ENCODE data around the gene DGCR8.

Gene DGCR8

DNA sequence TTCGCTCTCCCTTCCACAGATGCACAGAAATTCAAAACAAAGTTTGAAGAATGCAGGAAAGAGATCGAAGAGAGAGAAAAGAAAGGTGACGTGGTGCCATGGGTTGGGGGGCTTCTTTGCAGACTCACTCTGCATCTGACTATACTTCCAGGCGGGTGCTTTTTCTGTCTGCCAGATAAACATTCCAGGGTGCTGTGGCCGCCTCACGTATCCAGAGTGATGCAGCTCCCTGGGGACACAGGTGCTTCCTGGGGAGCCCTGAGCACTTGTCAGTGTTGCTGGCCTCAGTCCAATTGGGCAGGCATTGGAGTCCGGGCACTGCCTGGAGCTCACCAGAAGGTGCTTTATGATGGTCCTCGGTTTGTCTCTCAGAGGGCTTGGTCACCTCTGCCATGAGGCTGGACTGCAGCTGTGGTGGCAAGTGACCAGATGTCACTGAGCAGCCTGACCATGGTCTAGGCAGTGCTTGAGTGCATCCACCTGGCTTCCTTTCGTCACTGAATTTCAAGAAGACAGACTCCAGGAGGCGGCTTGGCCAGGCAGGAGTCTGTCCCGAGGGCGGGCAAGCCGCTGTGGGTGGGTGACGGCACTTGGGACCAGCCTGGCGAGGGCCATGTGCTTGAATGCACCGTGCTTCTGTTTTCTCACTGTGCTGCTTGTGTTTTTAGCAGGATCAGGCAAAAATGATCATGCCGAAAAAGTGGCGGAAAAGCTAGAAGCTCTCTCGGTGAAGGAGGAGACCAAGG is 46.4 kb downstream of the DGCR8 start:
- DNase-seq: no peak

DNA sequence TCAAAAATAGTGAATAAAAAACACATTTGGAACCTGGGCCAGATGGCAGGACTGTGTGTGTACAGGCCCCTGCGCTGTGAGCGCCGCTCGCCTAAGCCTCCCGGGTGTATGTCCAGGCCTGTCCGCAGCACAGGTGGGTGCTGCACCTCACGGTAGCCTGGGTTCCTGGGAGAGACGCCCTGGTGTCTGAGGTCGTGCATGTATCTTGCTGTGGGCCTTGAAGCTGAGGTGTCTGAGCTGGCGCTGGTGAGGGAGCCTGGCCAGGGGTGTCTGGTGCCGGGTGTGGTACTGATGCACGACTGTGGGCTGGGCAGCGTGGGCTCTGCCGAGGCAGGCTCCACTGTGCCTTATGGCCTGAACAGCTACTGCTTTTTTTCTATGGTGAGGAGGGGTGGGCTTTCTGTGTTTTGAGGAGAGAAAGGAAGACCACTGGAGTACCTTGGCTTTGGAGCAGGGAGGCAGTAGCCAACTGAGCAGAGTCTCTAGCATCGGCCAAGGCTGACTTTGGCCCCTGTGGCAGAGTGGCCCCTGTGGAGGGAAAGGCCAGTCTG is 47.4 kb downstream of the DGCR8 start:
- DNase-seq: no peak

DNA sequence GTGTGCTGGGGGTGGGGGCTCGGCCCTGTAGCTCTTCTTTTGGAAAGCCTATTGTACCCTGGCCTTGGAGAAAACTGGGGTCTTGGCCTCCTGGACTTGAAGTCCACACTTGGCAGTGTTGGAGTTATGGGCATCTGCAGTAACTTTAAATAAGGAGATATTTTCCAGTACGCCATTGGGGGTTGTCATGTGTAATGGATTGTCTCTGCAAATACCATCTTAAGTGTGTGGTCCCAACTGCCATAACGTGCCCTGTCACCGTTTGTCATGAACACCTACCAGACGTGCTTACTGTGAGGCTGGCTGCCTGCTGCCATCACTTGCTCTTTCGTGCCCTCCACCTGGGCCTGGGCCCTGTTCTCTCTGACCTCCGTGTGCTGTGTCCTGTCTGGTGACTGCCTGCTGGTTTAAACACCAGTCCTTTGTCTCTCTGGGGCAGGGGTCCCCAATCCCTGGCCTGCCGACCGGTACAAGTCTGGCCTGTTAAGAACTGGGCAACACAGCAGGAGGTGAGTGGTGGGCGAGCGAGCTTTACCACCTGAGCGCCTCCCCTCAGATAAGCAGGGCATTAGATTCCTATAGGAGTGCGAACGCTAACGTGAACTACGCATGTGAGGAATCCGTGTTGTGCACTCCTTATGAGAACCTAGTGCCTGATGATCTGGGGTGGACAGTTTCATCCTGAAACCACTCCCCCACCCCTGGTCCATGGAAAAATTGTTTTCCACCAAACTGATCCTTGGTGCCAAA is 48.0 kb downstream of the DGCR8 start:
- no peak for DNase-seq

DNA sequence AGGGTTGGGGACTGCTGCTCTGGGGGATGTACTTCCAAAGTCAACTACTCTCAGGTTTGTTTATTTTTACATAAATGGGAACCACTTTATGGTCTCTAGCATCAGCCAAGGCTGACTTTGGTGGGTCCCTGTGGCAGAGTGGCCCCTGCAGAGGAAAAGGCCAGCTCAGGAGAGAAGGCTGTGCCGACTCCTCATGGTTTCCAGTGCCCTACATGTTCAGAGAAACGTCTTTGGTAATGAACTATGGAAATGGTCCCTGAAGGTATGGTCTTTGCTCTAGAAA is 48.5 kb downstream of the DGCR8 start:
- DNase-seq: no peak

DNA sequence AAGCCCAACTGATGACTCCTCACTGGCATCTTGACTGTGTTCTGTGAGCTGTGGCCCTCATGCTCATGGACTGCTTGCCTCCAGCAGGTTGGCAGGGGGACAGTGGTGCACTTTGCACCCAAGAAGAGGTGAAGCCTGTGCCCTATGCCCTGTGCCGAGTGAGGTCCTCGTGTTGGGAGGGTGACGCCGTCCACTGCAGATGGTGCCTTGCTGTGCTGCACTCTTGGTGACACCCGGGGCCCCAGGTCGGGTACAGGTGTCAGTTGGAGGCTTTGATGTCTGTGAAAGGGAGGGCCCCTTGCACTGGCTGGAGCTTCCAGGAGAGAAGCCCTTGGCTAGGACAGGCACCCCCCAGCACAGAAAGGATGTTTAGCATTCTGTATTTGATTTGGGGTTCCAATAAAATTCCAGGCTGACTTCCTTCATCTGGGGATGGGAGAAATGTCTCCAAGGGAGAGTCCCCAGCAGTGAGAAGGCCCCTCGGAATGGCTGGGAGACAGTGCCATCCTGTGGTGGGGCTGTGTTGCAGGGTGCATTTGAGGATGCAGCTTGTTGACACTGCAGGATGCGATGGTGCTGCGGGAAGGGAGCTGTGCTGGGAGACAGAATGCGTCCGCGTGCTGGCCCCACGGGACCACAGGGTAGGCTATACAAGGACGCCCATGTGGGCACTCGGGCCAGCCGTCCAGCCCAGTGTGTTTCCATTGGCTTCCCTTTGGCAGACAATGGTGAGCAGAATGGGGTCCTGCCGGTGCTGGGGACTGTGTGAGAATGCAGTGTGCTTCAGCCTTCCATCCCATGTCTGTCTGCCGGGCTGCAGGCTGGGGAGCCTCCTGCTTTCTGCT is 49.1 kb downstream of the DGCR8 start:
- peak; percentile 46 to 66 for DNase-seq

DNA sequence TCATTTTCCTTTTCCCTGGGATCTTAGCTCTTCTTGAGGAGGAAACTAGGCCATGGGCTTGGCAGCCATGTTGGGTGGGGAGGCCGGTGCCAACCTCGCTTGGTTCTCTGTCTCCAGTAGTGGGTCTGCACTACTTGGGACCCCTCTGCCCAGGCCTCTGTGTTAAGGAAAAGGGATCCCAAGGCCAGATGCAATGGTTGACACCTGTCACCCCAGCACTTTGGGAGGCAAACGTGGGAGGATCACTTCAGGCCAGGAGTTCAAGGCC is 49.6 kb downstream of the DGCR8 start:
- DNase-seq: no peak

DNA sequence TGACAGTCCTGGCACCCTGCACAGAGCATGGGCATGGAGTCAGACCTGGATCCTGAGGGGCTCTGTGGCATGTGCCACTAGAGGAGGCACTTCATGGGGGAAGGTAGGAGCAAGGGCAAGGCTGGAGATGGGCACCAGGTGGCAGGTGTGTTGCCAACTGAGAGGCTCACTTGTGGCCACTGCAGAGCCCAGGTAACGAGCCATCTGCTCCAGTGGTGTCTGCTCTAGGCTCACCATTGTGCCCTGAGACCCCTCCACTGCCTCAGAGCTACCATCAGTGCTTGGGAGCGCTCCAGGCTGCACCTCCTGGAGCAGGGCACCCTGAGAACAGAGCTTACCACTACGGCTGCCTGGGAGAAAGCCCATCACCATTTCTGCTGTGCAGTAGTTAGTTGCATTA is 50.3 kb downstream of the DGCR8 start:
- peak in 1 of 2 donors; percentile 26 for DNase-seq

DNA sequence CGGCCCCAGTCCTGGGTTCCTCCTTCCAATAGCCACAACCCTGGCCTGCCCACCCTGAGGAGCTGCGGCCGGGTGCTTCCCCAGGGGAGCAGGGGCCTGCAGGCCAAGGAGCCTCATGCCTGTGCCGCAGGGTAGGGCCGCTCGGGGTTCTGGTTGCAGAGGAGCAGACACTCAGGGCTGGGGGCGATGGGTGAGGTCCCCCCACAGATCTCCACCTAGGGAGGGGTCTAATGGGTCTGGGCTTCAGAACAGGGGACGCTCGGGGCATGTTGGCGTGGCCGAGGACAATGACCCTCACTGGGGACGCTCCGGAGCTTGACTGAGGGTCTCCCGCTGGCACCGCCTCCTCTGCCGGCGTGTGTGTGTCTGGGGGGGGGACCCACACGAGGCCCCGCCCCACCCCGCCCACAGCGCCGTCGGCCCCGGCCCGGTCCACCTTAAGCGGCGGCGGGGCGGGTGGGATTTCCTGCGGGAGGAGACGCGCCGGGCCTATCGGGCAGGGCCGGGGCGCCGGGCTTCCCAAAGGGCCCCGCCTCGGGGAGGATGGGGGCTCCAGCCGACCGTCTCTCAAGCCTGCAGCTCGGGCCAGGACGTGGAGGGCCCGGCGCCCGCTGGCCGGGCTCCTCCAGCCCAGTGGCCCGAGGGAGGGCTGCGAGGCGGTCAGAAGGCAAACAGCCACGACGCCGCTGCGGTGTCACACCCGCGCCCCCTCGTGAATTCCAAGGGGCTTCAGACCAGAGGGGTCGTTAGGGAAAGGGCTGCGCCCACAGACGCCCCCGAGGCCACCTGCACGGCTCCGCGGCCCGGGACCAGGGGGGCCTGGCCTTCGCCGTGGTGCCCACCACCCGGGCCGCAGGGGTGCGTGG is 50.9 kb downstream of the DGCR8 start:
- DNase-seq: peak; percentile 80 to 81

DNA sequence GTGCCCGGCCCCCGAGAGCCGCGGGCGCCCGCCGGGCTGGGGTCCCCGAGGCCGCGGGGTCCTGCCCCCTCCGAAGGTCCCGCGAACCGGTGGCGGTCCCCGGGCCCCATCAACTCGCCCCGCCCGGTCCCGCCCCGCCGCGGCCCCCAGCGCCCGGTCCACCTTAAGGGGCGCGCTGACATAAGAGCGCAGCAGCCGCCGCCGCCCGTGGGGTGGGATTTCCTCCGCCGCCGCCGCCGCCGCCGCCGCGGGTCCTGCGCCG is 51.5 kb downstream of the DGCR8 start, which contains the start of gene ZDHHC8:
Gene ZDHHC8, plus strand, starts transcription at position 208 of the 262 bp plus-strand sequence. CDS start 144 bp downstream, outside the sequence.
- DNase-seq: peak in 1 of 2 donors; percentile 42

DNA sequence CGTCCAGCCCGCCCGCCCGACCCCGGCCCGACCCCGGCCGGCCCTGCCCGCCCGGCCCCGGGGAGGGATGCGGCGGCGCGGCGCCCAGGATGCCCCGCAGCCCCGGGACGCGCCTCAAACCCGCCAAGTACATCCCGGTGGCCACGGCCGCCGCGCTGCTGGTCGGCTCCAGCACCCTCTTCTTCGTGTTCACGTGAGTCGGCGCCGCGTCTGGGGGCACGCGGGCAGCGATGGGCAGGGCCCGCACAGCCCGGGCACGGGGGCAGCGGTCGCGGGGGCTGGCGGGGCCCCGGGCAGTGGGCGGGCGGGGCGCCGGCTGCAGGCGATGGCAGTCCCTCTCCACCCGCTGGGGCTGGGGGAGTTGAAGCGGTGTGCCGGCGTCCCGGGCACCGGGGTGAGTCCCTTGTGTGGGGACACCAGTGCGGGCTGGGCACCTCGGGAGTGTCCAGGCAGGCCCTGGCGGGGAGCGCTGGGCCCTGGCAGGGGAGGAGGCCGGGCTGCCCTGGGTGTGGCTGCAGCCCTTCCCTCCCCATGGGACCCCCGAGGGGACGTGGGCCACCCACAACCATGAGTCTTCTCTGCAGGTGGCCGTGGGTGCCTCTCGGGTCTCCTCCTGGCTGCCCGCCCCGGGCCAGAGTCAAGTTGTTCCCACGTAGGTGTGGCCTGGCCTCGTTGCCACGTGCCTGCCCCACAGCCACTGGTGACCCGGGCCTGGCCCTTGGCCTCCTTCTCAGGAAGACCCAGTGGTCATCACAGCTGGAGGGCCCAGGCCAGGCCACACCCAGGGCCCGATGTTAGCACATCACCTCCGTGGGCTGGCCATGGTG is 52.0 kb downstream of the DGCR8 start:
- peak in 1 of 2 donors; percentile 21 for DNase-seq

DNA sequence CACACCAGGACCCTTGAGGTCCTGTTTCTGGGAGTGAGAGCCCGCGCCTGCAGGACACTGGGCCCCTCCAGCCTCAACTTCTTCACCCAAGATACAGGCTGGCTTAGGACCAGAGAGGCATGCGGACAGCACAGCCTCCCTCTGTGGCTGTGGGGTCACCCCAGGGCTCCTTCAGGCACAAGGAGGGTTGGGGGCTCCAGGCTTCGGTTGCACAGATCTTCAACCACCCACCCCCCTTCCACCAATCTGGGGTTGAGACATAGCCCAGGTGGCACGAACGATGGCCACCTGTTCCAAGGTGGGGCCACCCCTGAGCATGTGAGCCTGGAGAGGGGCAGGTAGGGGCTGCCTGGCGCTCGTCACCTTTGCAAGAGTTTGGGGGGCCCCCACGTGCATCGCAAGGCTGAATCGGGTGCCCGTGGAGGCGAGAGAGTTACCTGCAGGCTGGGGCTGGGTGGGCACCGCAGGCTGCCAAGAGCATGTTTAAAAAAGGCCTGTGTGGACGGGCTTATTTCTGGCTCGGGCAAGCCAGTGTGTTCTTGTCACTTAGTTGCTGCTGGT is 52.7 kb downstream of the DGCR8 start:
- no peak for DNase-seq

DNA sequence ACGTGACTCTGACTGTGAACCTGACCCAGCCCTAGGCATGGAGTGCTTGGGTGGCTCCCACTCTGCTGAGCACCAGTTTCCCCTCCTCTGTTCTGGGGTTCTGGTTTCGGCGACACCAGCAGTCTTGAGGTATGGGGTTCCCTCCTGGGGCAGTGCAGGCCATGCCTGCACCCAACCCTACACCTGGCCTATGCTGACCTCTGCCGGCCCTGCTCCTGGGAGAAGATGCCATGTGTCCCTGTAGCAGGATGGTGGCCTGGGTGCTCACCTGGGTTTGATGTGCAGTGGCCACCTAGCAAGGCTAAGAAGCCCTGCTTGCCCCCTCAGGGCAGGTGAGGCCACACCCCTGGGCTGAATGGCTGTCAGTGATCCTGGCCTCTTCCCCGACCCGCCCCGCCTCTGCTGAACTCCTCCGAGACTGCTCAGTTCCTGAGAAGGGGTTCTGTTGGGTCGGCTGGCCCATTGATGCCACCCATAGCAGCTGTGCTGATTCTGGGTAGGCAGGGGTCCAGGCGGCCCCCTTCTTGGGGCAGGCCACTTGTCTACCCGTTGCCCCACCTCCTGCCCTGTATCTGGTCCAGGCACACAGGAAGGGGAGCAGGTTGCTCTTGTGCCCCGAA is 54.0 kb downstream of the DGCR8 start:
- DNase-seq: no peak

DNA sequence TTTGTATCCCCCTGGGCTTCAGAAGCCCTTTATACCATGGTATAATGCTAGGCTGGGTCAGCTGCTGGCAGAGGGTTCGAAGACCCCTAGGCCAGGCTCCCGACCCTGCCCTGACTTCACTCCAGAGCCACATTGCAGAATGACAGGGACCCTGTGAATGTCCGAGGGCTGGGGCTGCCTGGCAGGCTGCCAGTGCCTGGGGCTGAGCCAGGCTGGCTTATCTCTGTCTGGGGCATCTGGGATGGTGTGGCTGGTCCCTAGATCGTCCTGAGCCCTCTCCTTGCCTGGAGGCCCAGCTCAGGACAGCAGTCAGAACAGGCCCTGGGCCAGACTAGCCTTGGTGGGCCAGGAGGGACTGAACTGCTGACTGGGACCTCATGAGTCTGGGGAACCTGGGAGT is 55.2 kb downstream of the DGCR8 start:
- DNase-seq: no peak

DNA sequence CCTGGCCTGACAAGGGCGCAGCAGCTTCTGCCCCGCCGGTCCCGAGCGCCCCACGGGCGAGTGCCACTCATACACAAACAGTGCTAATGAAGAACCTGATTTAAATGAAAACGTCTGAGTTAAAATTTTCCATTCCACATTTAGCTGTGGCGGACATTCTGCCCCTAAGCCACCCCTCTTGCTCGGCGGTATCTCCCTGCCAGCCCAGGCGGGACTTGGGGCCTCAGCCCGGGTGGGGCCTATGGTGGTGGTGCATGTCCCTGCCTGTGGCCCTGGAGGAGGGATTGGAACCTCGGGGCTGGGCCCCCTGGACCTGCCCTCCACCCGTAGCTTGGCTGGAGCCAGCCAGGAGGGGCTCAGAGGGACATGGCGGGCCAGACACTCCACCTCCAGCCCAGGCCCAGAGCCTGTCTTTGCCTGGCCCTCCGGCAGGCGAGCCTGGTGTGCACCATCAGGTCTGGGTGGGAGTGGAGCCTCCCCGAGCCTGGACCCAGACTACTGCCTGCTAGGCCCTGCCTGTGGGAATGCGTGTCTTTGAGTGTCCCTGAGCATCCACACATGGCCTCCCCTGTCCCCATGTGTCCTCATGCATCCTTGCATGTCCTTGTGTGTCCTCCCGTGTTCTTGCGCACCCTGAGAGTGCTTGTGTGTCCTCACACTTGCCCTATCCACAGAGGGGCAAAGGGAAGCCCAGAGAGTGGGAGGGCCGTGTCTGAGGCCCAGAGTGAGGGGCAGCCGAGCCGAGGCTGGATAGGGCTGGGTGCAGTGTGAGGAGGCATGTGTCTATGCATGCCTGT is 56.0 kb downstream of the DGCR8 start:
- DNase-seq: no peak

DNA sequence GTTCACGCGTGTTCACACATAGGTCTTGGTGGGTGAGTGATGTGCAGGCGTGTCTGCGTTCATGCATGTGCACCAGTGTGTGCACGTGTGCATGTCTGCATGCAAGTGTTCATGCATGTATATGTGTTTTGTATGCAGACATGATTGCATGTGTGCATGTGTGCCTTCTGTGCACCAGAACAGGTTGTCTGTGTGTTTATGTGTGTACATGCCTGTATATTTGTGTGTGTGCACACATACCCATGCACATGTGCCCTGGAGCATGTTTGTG is 56.5 kb downstream of the DGCR8 start:
- DNase-seq: no peak

DNA sequence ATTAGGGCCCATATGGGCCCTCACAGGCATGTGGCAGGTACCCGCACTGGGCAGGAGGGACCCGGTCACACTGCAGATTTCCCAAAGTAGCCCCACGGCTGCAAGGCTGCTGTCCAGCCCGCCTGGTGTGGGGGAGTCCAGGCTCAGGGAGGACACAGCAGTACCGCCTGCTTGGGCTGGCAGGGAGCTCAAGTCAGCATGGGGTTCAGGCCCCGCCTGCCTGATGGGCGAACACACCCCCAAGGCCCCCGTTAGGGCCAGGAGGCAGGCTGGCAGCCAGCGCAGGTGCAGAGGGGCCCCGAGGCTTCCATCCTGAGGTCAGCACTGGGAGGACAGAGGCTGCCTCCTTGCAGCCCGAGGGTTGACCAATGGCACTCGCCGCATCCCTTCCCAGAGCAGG is 57.1 kb downstream of the DGCR8 start:
- DNase-seq: no peak

DNA sequence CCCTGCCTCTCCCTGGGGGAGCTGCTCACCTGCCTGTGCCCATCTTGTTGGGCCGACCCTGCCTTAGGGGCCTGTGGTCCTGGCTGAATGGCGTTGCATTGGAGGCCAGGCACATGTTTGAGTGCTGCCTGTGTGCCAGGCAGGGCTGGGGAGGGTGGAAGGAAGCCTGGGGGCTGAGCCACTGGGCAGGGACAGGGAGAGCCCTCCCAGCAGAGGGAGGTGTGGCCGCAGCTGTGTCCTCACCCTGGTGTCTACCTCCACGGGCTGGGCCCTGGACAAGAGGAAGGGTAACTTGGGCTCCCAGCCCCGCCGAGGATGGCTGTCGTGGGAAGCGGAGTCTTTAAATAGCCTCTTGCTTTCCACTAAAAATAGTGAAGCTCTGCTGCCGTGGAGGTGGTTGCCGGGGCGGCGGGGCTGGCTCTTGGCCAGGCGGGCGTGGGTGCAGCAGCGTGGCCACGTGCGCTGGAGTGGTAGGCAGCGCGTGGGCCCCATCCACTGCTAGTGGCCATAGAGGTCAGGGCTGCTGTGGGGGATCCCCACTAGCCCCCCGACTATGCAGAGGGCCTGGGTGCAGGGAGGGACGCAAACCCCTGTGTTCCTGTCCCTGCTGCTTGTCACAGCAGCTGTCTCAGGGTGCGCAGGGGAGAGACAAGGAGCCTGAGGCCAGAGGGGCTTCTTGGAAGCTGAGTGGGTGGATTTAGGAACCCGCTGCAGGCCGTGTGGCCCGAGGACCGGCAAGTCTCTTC is 57.8 kb downstream of the DGCR8 start:
- no peak for DNase-seq

DNA sequence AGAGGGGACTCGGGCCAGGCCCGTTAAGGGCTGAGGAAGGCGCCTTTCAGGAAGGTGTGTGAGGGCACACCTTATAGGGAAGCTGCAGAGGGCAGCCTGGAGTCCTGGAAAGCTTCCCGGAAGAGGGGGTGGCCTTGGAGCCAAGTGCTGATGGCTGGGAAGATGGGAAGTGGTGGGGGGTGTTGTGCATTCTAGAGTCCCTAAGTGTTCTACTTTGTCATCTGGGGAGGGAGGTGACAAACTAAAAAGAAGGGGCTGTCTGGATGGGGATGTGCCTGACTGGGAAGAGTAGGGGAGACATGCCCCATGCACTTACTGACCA is 58.3 kb downstream of the DGCR8 start:
- no peak for DNase-seq

DNA sequence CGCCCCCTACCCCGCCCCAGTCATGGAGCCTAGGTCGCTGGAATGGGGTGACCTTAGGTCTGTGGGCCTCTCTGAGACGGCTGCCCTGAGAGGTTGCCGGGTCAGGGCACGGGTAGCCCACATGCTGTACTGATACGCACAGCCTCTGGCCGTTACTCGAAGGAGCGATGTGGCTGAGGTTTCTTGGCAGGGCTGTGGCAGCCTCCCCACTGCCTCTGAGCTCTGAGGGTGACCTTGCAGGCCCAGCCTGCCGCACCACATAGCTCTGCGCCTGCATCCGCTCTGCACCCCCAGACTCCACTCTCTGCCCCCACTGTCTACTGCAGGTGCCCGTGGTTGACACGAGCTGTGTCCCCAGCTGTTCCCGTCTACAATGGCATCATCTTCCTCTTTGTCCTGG is 58.8 kb downstream of the DGCR8 start:
- DNase-seq: no peak
